Embryonic facial prominence (tissue), 1 donor: ENCODE data around the gene EIF6.

ENCODE experiments used
- DNase-seq: peaks from one replicate; pipeline ENCODE4 v3.0.0-alpha.2; 2016; ENCODE audit errors: extremely low spot score

EIF6 gene

GRCh38 chr20:35295058-35295457 is 10.5 kb upstream of the EIF6 start:
- DNase-seq: no peak

- no peak for DNase-seq
Measured at GRCh38 chr20:35294293-35294685, 9.7 kb upstream of the EIF6 start.

GRCh38 chr20:35293303-35294292 is 9.0 kb upstream of the EIF6 start:
- DNase-seq: no peak

- no peak for DNase-seq
Measured at GRCh38 chr20:35292504-35293285, 8.1 kb upstream of the EIF6 start.

- no peak for DNase-seq
Measured at GRCh38 chr20:35291654-35292503, 7.3 kb upstream of the EIF6 start, which contains the start of gene FAM83C. TSS of gene FAM83C (minus strand) at chr20:35292425. CDS start at chr20:35292304, 121 bp downstream.

- no peak for DNase-seq
Measured at GRCh38 chr20:35290887-35291417, 6.4 kb upstream of the EIF6 start.

GRCh38 chr20:35290186-35290886 is 5.8 kb upstream of the EIF6 start:
- no peak for DNase-seq

GRCh38 chr20:35288325-35289060 is 3.9 kb upstream of the EIF6 start:
- no peak for DNase-seq

- DNase-seq: no peak
Measured at GRCh38 chr20:35287509-35288324, 3.1 kb upstream of the EIF6 start.

- DNase-seq: no peak
Measured at GRCh38 chr20:35286899-35287508, 2.4 kb upstream of the EIF6 start.

GRCh38 chr20:35286077-35286898 is 1.7 kb upstream of the EIF6 start:
- no peak for DNase-seq

- no peak for DNase-seq
Measured at GRCh38 chr20:35285806-35286076, 1.2 kb upstream of the EIF6 start.

- no peak for DNase-seq
Measured at GRCh38 chr20:35284992-35285805, 627 bp upstream of the EIF6 start.

GRCh38 chr20:35283441-35284266 is 918 bp downstream of the EIF6 start:
- no peak for DNase-seq

GRCh38 chr20:35281506-35282101 is 3.0 kb downstream of the EIF6 start:
- no peak for DNase-seq

- DNase-seq: no peak
Measured at GRCh38 chr20:35280523-35280922, 4.0 kb downstream of the EIF6 start.
